Activated naive CD8-positive, alpha-beta T cell treated with anti-CD3 and anti-CD28 coated beads, Interleukin-2, amount 10 ng/mL, durations not matched to agents 7 days and 5 days (primary cell): ENCODE measurements around the gene NPSR1. TPM values are rescaled to one million over a fixed set of nuclear protein-coding genes. Genes with fewer than 3 reads are reported as not detected.
A peak's percentile ranks its signal among the peaks of the same experiment; 100 is the strongest.

Experiments
- ATAC-seq: fragments of 150-1000 bp; cut with Tn5 transposase; one replicate; pipeline ENCODE4 v1.10.0; 2021; ENCODE audit warnings: low read depth, moderate library complexity
- POLR2A ChIA-PET: fragments of 350-600 bp; sonication (Branson Sonifier 250); formaldehyde crosslinking; loops from one replicate; lab custom pipeline; 2021; ENCODE audit warnings: antibody characterized with exemption; lab: Charles Lee
- DNase-seq: peaks from one replicate; pipeline ENCODE4 v3.0.0; 2021
- H3K27ac Mint-ChIP-seq: one replicate; pipeline ENCODE4 v1.8.0; 2022; ENCODE audit warnings: mild to moderate bottlenecking, mixed read lengths
- H3K27me3 Mint-ChIP-seq: one replicate; pipeline ENCODE4 v1.8.0; 2022; ENCODE audit warnings: mild to moderate bottlenecking, moderate library complexity, mixed read lengths
- H3K36me3 Mint-ChIP-seq: one replicate; pipeline ENCODE4 v1.8.0; 2021; ENCODE audit warnings: mild to moderate bottlenecking, mixed read lengths
- H3K4me1 Mint-ChIP-seq: one replicate; pipeline ENCODE4 v1.8.0; 2021; ENCODE audit warnings: mixed read lengths
- H3K4me3 Mint-ChIP-seq: one replicate; pipeline ENCODE4 v1.8.0; 2022; ENCODE audit warnings: mild to moderate bottlenecking, moderate library complexity, mixed read lengths
- H3K9me3 Mint-ChIP-seq: one replicate; pipeline ENCODE4 v1.8.0; 2021; ENCODE audit warnings: mixed read lengths
- total RNA-seq, 2 experiments: library from RNA; stranded (reverse); gene quantifications; one replicate each; pipeline ENCODE4 v1.2.3, GENCODE V29; 2021

The NPSR1 gene
- total RNA-seq, 2 experiments from 2014 or later = not detected

GRCh38 chr7:34672430-34672829 lies 14.4 kb downstream of the NPSR1 start:
- POLR2A ChIA-PET = no interaction called here
- H3K4me3 Mint-ChIP-seq = no peak overlapping the region
- no peaks in the 10 kb centered on the region for H3K9me3 Mint-ChIP-seq
- ATAC-seq (no peak), DNase-seq (no peak)
- no peaks in the 10 kb centered on the region for H3K36me3 Mint-ChIP-seq
- no peak overlapping the region for H3K27ac Mint-ChIP-seq
- no peaks in the 10 kb centered on the region for H3K27me3 Mint-ChIP-seq
- no peaks in the 10 kb centered on the region for H3K4me1 Mint-ChIP-seq

- H3K4me1 Mint-ChIP-seq = no peaks in the 10 kb centered on the region
- POLR2A ChIA-PET = no interaction called here
- no peaks in the 10 kb centered on the region for H3K36me3 Mint-ChIP-seq
- ATAC-seq = no peak
- H3K4me3 Mint-ChIP-seq = no peak overlapping the region
- H3K27me3 Mint-ChIP-seq = no peaks in the 10 kb centered on the region
- no peak for DNase-seq
- no peak overlapping the region for H3K27ac Mint-ChIP-seq
- H3K9me3 Mint-ChIP-seq = no peaks in the 10 kb centered on the region
These were observed 15.0 kb downstream of the NPSR1 start for GRCh38 chr7:34673066-34673465.

GRCh38 chr7:34675749-34676374 lies 17.8 kb downstream of the NPSR1 start:
- H3K27ac Mint-ChIP-seq = no peak overlapping the region
- no peak overlapping the region for H3K4me3 Mint-ChIP-seq
- H3K36me3 Mint-ChIP-seq = no peaks in the 10 kb centered on the region
- no peaks in the 10 kb centered on the region for H3K27me3 Mint-ChIP-seq
- H3K9me3 Mint-ChIP-seq = no peaks in the 10 kb centered on the region
- no peak for DNase-seq
- POLR2A ChIA-PET = no interaction called here
- ATAC-seq = no peak
- no peaks in the 10 kb centered on the region for H3K4me1 Mint-ChIP-seq

- H3K9me3 Mint-ChIP-seq = no peaks in the 10 kb centered on the region
- ATAC-seq = no peak
- no peaks in the 10 kb centered on the region for H3K4me1 Mint-ChIP-seq
- H3K27ac Mint-ChIP-seq = no peak overlapping the region
- no peak overlapping the region for H3K4me3 Mint-ChIP-seq
- DNase-seq = no peak
- H3K36me3 Mint-ChIP-seq = no peaks in the 10 kb centered on the region
- no peaks in the 10 kb centered on the region for H3K27me3 Mint-ChIP-seq
- POLR2A ChIA-PET = no interaction called here
These were observed 19.5 kb downstream of the NPSR1 start for GRCh38 chr7:34677491-34677890.

- POLR2A ChIA-PET = no interaction called here
- Mint-ChIP-seq H3K27me3 (no peaks in the 10 kb centered on the region), H3K4me3 (no peak overlapping the region)
These were observed 29.5 kb downstream of the NPSR1 start for GRCh38 chr7:34687529-34687928.

GRCh38 chr7:34696415-34696814 lies 38.4 kb downstream of the NPSR1 start:
- H3K36me3 Mint-ChIP-seq = no peaks in the 10 kb centered on the region
- H3K9me3 Mint-ChIP-seq = peaks cover 9% of the 10 kb centered on the region
- H3K27ac Mint-ChIP-seq = no peak overlapping the region
- no peaks in the 10 kb centered on the region for H3K4me1 Mint-ChIP-seq
- H3K4me3 Mint-ChIP-seq = no peak overlapping the region
- ATAC-seq (no peak), DNase-seq (no peak)
- no peaks in the 10 kb centered on the region for H3K27me3 Mint-ChIP-seq
- POLR2A ChIA-PET = no interaction called here

More at GRCh38 chr7:34687529-34687928, 29.5 kb downstream of the NPSR1 start:
- Mint-ChIP-seq H3K27ac (no peak overlapping the region), H3K36me3 (no peaks in the 10 kb centered on the region), H3K9me3 (peaks cover 2% of the 10 kb centered on the region), H3K4me1 (no peaks in the 10 kb centered on the region)
- DNase-seq (no peak), ATAC-seq (no peak)

GRCh38 chr7:34709771-34710170 lies 51.8 kb downstream of the NPSR1 start:
- H3K36me3 Mint-ChIP-seq = no peaks in the 10 kb centered on the region
- no peak for ATAC-seq

GRCh38 chr7:34718867-34719266 lies 60.8 kb downstream of the NPSR1 start:
- peak; percentile 68 for ATAC-seq
- no peaks in the 10 kb centered on the region for H3K9me3 Mint-ChIP-seq
- H3K4me3 Mint-ChIP-seq = peak overlapping the region; percentile 7

More at GRCh38 chr7:34709771-34710170, 51.8 kb downstream of the NPSR1 start:
- DNase-seq = no peak
- Mint-ChIP-seq H3K4me1 (no peaks in the 10 kb centered on the region), H3K27me3 (peaks cover 2% of the 10 kb centered on the region), H3K4me3 (no peak overlapping the region), H3K27ac (no peak overlapping the region), H3K9me3 (no peaks in the 10 kb centered on the region)
- POLR2A ChIA-PET = no interaction called here

DNA sequence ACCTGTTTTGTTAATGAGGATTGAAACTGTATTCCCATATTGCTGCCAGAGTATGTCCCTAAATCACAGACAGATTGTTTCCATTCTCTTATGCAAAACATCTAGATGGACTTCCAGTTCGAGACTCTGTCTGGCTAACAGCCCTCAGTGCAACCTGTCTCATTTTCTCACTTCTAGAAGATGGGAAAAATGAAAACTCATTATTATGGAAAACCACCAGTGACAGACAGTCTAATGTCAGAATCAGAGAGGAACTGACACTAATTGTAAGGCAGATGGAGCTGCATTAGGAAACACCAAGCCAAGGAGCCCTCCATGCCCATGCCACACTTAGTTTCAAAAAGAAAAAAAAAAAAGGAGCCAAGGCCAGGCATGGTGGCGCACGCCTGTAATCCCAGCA lies 61.6 kb downstream of the NPSR1 start:
- H3K27me3 Mint-ChIP-seq = peaks cover 2% of the 10 kb centered on the region
- ATAC-seq (no peak), DNase-seq (no peak)
- peaks cover 14% of the 10 kb centered on the region for H3K4me1 Mint-ChIP-seq
- H3K36me3 Mint-ChIP-seq = no peaks in the 10 kb centered on the region
- H3K9me3 Mint-ChIP-seq = no peaks in the 10 kb centered on the region
- POLR2A ChIA-PET = no interaction called here
- no peak overlapping the region for H3K4me3 Mint-ChIP-seq
- no peak overlapping the region for H3K27ac Mint-ChIP-seq

More at GRCh38 chr7:34718867-34719266, 60.8 kb downstream of the NPSR1 start:
- H3K27me3 Mint-ChIP-seq = peaks cover 2% of the 10 kb centered on the region
- H3K4me1 Mint-ChIP-seq = peaks cover 10% of the 10 kb centered on the region
- H3K36me3 Mint-ChIP-seq = no peaks in the 10 kb centered on the region
- no peak overlapping the region for H3K27ac Mint-ChIP-seq
- POLR2A ChIA-PET = no interaction called here
- DNase-seq = no peak

DNA sequence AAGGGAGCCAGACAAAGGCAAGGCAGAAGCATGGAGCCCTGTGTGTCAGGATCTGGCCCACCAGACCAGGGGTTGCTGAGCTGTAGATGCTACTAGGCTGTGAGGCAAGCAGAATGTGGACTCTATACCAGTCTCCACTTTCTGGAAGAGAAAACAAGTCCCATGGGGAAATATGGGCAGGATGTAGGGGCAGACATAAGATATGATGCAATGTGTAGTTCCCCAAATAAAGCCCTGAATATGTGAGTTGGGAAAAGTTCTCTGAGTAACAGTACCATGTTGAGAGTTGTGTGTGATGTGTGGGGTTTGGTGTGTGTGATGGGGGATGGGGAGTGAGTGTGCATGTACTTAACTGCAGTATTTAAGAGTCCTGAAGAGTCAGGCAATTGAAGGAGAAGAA lies 62.3 kb downstream of the NPSR1 start:
- DNase-seq = no peak
- Mint-ChIP-seq H3K36me3 (no peaks in the 10 kb centered on the region), H3K4me1 (peaks cover 14% of the 10 kb centered on the region), H3K27ac (no peak overlapping the region), H3K4me3 (no peak overlapping the region), H3K27me3 (peaks cover 2% of the 10 kb centered on the region), H3K9me3 (peaks cover 1% of the 10 kb centered on the region)
- ATAC-seq = no peak
- POLR2A ChIA-PET = no interaction called here

- Mint-ChIP-seq H3K27me3 (no peaks in the 10 kb centered on the region), H3K36me3 (no peaks in the 10 kb centered on the region), H3K9me3 (peaks cover 1% of the 10 kb centered on the region), H3K4me3 (no peak overlapping the region), H3K27ac (no peak overlapping the region), H3K4me1 (peaks cover 13% of the 10 kb centered on the region)
- DNase-seq (no peak), ATAC-seq (no peak)
- POLR2A ChIA-PET = no interaction called here
These were observed 65.3 kb downstream of the NPSR1 start for GRCh38 chr7:34723338-34723737.

GRCh38 chr7:34723866-34724490 lies 66.0 kb downstream of the NPSR1 start:
- H3K4me1 Mint-ChIP-seq = peaks cover 7% of the 10 kb centered on the region

DNA sequence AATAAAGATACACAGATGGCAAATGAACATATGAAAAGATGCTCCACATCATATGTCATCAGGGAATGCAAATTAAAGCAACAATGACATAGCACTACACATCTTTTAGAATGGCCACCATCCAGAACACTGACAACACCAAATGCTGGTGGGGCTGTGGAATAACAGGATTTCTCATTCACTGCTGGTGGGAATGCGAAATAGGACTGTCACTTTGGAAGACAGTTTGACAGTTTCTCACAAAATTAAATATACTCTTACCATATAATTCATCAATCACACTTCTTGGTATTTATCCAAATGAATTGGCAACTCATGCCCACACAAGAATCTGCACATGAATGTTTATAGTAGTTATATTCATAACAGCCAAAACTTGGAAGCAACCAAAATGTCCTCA lies 68.2 kb downstream of the NPSR1 start:
- POLR2A ChIA-PET = interaction anchor here (0.7 kb wide), 1 partner anchor 11 kb away, joined by 4 read pairs; no protein-coding TSS in a partner anchor
- no peaks in the 10 kb centered on the region for H3K36me3 Mint-ChIP-seq
- DNase-seq (no peak), ATAC-seq (no peak)
- no peaks in the 10 kb centered on the region for H3K27me3 Mint-ChIP-seq
- H3K9me3 Mint-ChIP-seq = peaks cover 1% of the 10 kb centered on the region
- H3K4me1 Mint-ChIP-seq = peaks cover 4% of the 10 kb centered on the region
- H3K4me3 Mint-ChIP-seq = no peak overlapping the region
- no peak overlapping the region for H3K27ac Mint-ChIP-seq

More at GRCh38 chr7:34723866-34724490, 66.0 kb downstream of the NPSR1 start:
- Mint-ChIP-seq H3K36me3 (no peaks in the 10 kb centered on the region), H3K9me3 (peaks cover 1% of the 10 kb centered on the region), H3K27ac (no peak overlapping the region), H3K4me3 (peak overlapping the region; percentile 15), H3K27me3 (no peaks in the 10 kb centered on the region)
- DNase-seq (no peak), ATAC-seq (no peak)
- POLR2A ChIA-PET = no interaction called here

DNA sequence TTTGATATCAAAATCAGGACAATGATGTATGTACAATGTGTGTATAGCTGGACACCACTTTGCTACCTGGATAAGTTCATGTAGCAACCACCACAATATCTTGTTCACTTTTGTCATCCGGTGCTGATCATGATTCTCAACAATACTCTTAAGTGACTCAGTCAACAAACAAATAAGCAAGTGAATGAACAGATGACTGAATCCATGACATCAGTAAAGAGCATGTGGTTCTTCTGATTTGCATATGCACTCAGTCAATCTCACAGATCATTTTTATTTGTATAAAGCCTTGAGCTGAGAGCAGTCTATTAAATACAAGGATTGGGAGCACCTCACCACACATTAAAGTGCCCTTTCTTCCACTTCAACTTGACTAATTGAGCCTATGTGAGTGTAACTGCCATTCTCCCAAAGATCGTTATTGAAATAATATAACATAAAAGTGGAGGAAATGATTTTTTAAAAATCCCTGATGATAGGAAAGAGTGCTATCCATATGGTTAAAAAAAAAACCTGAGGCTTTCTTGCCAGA lies 69.5 kb downstream of the NPSR1 start:
- no peak overlapping the region for H3K27ac Mint-ChIP-seq
- POLR2A ChIA-PET = no interaction called here
- peaks cover 4% of the 10 kb centered on the region for H3K4me1 Mint-ChIP-seq
- H3K27me3 Mint-ChIP-seq = no peaks in the 10 kb centered on the region
- DNase-seq = no peak
- H3K36me3 Mint-ChIP-seq = no peaks in the 10 kb centered on the region
- no peak for ATAC-seq
- H3K9me3 Mint-ChIP-seq = peaks cover 1% of the 10 kb centered on the region
- no peak overlapping the region for H3K4me3 Mint-ChIP-seq
